ENCODE data around the gene POU6F2.

POU6F2 gene

GRCh38 chr7:39394105-39394680, 416.5 kb downstream of the POU6F2 start:
- DNase-seq (ENCODE audit: low spot score): no peak
- TF ChIP-seq CTCF (IDR thresholded peaks at IDR 0.05; ENCODE audit: extremely low read depth, insufficient read depth, missing control alignments): no peak
- in situ Hi-C loops (cut with MboI; ENCODE audit: low pct_unique_long_range_greater_than_20kb, low sequenced_read_pairs, unreplicated experiment): no loop called here

GRCh38 chr7:39399458-39399857, 421.7 kb downstream of the POU6F2 start:
- DNase-seq (ENCODE audit: low spot score): no peak
- no peak for TF ChIP-seq CTCF (IDR thresholded peaks at IDR 0.05; ENCODE audit: extremely low read depth, insufficient read depth, missing control alignments)
- in situ Hi-C loops (cut with MboI; ENCODE audit: low pct_unique_long_range_greater_than_20kb, low sequenced_read_pairs, unreplicated experiment): no loop called here

GRCh38 chr7:39399986-39400385, 422.3 kb downstream of the POU6F2 start:
- TF ChIP-seq CTCF (IDR thresholded peaks at IDR 0.05; ENCODE audit: extremely low read depth, insufficient read depth, missing control alignments): no peak
- in situ Hi-C loops (cut with MboI; ENCODE audit: low pct_unique_long_range_greater_than_20kb, low sequenced_read_pairs, unreplicated experiment): no loop called here
- no peak for DNase-seq (ENCODE audit: low spot score)

GRCh38 chr7:39400836-39401235, 423.1 kb downstream of the POU6F2 start:
- in situ Hi-C loops (cut with MboI; ENCODE audit: low pct_unique_long_range_greater_than_20kb, low sequenced_read_pairs, unreplicated experiment): no loop called here
- no peak for DNase-seq (ENCODE audit: low spot score)
- no peak for TF ChIP-seq CTCF (IDR thresholded peaks at IDR 0.05; ENCODE audit: extremely low read depth, insufficient read depth, missing control alignments)

GRCh38 chr7:39402034-39402433, 424.3 kb downstream of the POU6F2 start:
- in situ Hi-C loops (cut with MboI; ENCODE audit: low pct_unique_long_range_greater_than_20kb, low sequenced_read_pairs, unreplicated experiment): no loop called here
- no peak for DNase-seq (ENCODE audit: low spot score)
- TF ChIP-seq CTCF (IDR thresholded peaks at IDR 0.05; ENCODE audit: extremely low read depth, insufficient read depth, missing control alignments): no peak

GRCh38 chr7:39404907-39405306, 427.2 kb downstream of the POU6F2 start:
- in situ Hi-C loops (cut with MboI; ENCODE audit: low pct_unique_long_range_greater_than_20kb, low sequenced_read_pairs, unreplicated experiment): no loop called here

More at GRCh38 chr7:39404907-39405306, 427.2 kb downstream of the POU6F2 start:
- no peak for TF ChIP-seq CTCF (IDR thresholded peaks at IDR 0.05; ENCODE audit: extremely low read depth, insufficient read depth, missing control alignments)
- DNase-seq (ENCODE audit: low spot score): no peak
